ENCODE data around the gene COL23A1. TPM values are rescaled to one million over a fixed set of nuclear protein-coding genes. Genes with fewer than 3 reads are reported as not detected.

The COL23A1 gene
- total and polyA plus RNA-seq, 2 of the 8 experiments (the other 6 are each of a cell fraction or from before 2014, with no cell fraction given): 3.1 to 4.7 TPM

- no peak for TF ChIP-seq YY1 (IDR thresholded peaks at IDR 0.05; ENCODE audit: low read depth, low read length)
- TF ChIP-seq E2F6 (IDR thresholded peaks at IDR 0.05): no peak
- H3K4me1 ChIP-seq (replicated peaks in 1 of 4; ENCODE audit: control insufficient read depth in 3 of 4, insufficient read depth in 4 of 4, low read length in 3 of 4): no peaks in the 10 kb centered on the region
- H3K27me3 ChIP-seq (replicated peaks in 1 of 4; ENCODE audit: control insufficient read depth in 3 of 4, extremely low read depth in 1 of 4, insufficient read depth in 3 of 4, low read length in 3 of 4): no peaks in the 10 kb centered on the region
- H3K4ac ChIP-seq (replicated peaks; ENCODE audit: insufficient read length, low read depth, low read length): no peak overlapping the region
- H3K4me2 ChIP-seq (ENCODE audit: insufficient read depth in 1 of 2, low read depth in 2 of 2, low read length in 2 of 2): no peak overlapping the region
- H3K27ac ChIP-seq (ENCODE audit: low read depth, low read length): no peak overlapping the region
- no peak overlapping the region for H2BK20ac ChIP-seq (ENCODE audit: low read length)
- no peak overlapping the region for H4K91ac ChIP-seq (replicated peaks; ENCODE audit: insufficient read length, low read length)
- H3K23ac ChIP-seq (ENCODE audit: insufficient read length): no peak overlapping the region
- no peak overlapping the region for H2BK120ac ChIP-seq (replicated peaks; ENCODE audit: low read depth, low read length)
- H3K36me3 ChIP-seq (ENCODE audit: control insufficient read depth in 2 of 4, insufficient read depth in 4 of 4, low read length in 3 of 4): no peaks in the 10 kb centered on the region
- CTCF ChIA-PET (ENCODE audit: partially characterized antibody): interaction anchor here (0.5 kb wide), 1 partner anchor 157 kb away, joined by 3 read pairs; no protein-coding TSS in a partner anchor
- peaks cover 2% of the 10 kb centered on the region in 2 experiments; a peak in 1 of 4 replicates for H3K9me3 ChIP-seq (ENCODE audit: insufficient read depth in 2 of 2, low read depth in 1 of 2, low read length in 1 of 2)
- FAIRE-seq: no peak
- no peak for DNase-seq (ENCODE audit: low read depth in 1 of 2, low spot score in 2 of 2)
- 94% methylated on average over 3 of the region's 3 CpGs; no CpG with 5 or more reads in 1 of the 2 experiments for WGBS, 2 experiments (ENCODE audit: extremely low coverage in 1 of 2, insufficient coverage in 1 of 2, insufficient read length in 1 of 2, insufficient replicate concordance in 2 of 2, low coverage in 1 of 2, low lambda C conversion rate in 2 of 2, missing lambda C conversion rate in 1 of 2)
- no peaks in the 10 kb centered on the region for H3K23me2 ChIP-seq (ENCODE audit: low read depth, low read length)
- no peak overlapping the region for H4K5ac ChIP-seq (ENCODE audit: insufficient read length, low read depth, low read length)
- H4K8ac ChIP-seq (ENCODE audit: extremely low read depth, insufficient read depth, low read length): no peak overlapping the region
- no peak overlapping the region for H2BK15ac ChIP-seq (ENCODE audit: low read length)
- H3K56ac ChIP-seq (replicated peaks; ENCODE audit: insufficient read length, low read depth, low read length): no peak overlapping the region
- H2AK5ac ChIP-seq (ENCODE audit: low read depth, low read length): no peak overlapping the region
- no peaks in the 10 kb centered on the region for H3K79me1 ChIP-seq (ENCODE audit: low read depth, low read length)
- no peak overlapping the region for H3K4me3 ChIP-seq (ENCODE audit: extremely low read depth in 1 of 4, insufficient read depth in 2 of 4, low read depth in 3 of 4, low read length in 4 of 4)
- H3K9ac ChIP-seq (replicated peaks in 1 of 4; ENCODE audit: extremely low read depth in 1 of 4, low read depth in 3 of 4, low read length in 3 of 4): no peak overlapping the region
- POLR2A ChIA-PET (ENCODE audit: partially characterized antibody): no interaction called here
- no peak overlapping the region for H2BK5ac ChIP-seq (ENCODE audit: low read depth, low read length)
- no peak overlapping the region for H3K18ac ChIP-seq (ENCODE audit: extremely low read depth, low read length)
- H3K14ac ChIP-seq (ENCODE audit: insufficient read length): no peak overlapping the region
- no peaks in the 10 kb centered on the region for H3K79me2 ChIP-seq (ENCODE audit: control insufficient read depth in 1 of 2, insufficient read depth in 2 of 2, low read length in 2 of 2)
- H2BK12ac ChIP-seq (ENCODE audit: low read depth, low read length): no peak overlapping the region
- no peak overlapping the region for H2AFZ ChIP-seq (ENCODE audit: low read length)
- no peaks in the 10 kb centered on the region for H4K20me1 ChIP-seq (replicated peaks in 1 of 2; ENCODE audit: control insufficient read depth in 1 of 2, insufficient read depth in 2 of 2, low read length in 2 of 2)
Measured at GRCh38 chr5:178511172-178511571, 79.0 kb downstream of the COL23A1 start.

All from H1 (cell line).